ENCODE measurements around the gene ASB16. TPM values are rescaled to one million over a fixed set of nuclear protein-coding genes. Genes with fewer than 3 reads are reported as not detected.
A peak's percentile ranks its signal among the peaks of the same experiment; 100 is the strongest.

Gene ASB16
- total RNA-seq, 1 donor = not detected

- no peaks in the 10 kb centered on the region for H3K27me3 ChIP-seq (ENCODE audit: insufficient read depth, low read length)
- H3K9me3 ChIP-seq (ENCODE audit: low read depth, low read length) = no peaks in the 10 kb centered on the region
- no peak overlapping the region for H3K4me3 ChIP-seq (ENCODE audit: low read length)
- H3K4me1 ChIP-seq (ENCODE audit: insufficient read depth, low read length) = peaks cover 58% of the 10 kb centered on the region
Observed at GRCh38 chr17:44206825-44207155, 36.3 kb downstream of the ASB16 start.

DNA sequence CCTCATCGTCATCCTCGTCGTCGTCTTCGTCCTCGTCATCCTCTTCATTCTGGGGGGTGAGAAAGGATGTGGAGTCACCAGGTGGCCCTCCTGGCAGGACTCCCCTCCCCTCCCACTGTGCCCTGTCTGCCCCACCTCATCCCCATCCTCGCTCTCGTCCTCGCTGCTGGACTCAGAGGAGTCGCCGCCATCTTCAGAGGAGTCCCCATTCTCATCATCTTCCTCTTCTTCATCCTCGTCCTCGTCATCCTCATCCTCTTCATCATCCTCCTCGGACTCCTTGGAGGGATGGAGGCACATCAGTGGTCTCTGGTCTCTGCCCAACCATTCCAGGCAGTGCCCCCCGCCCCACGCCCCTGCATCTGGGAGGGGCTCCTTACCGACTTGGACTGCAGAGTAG, 36.8 kb downstream of the ASB16 start:
- H3K27me3 ChIP-seq (ENCODE audit: insufficient read depth, low read length) = no peaks in the 10 kb centered on the region
- no peaks in the 10 kb centered on the region for H3K9me3 ChIP-seq (ENCODE audit: low read depth, low read length)
- H3K4me1 ChIP-seq (ENCODE audit: insufficient read depth, low read length) = peaks cover 58% of the 10 kb centered on the region
- no peak overlapping the region for H3K4me3 ChIP-seq (ENCODE audit: low read length)

GRCh38 chr17:44207743-44208142, 37.2 kb downstream of the ASB16 start:
- no peak overlapping the region for H3K4me3 ChIP-seq (ENCODE audit: low read length)
- no peaks in the 10 kb centered on the region for H3K27me3 ChIP-seq (ENCODE audit: insufficient read depth, low read length)
- peaks cover 56% of the 10 kb centered on the region for H3K4me1 ChIP-seq (ENCODE audit: insufficient read depth, low read length)
- H3K9me3 ChIP-seq (ENCODE audit: low read depth, low read length) = no peaks in the 10 kb centered on the region

- H3K4me3 ChIP-seq (ENCODE audit: low read length) = no peak overlapping the region
- H3K9me3 ChIP-seq (ENCODE audit: low read depth, low read length) = no peaks in the 10 kb centered on the region
- peaks cover 50% of the 10 kb centered on the region for H3K4me1 ChIP-seq (ENCODE audit: insufficient read depth, low read length)
- no peaks in the 10 kb centered on the region for H3K27me3 ChIP-seq (ENCODE audit: insufficient read depth, low read length)
Observed at GRCh38 chr17:44209786-44210341, 39.4 kb downstream of the ASB16 start.

DNA sequence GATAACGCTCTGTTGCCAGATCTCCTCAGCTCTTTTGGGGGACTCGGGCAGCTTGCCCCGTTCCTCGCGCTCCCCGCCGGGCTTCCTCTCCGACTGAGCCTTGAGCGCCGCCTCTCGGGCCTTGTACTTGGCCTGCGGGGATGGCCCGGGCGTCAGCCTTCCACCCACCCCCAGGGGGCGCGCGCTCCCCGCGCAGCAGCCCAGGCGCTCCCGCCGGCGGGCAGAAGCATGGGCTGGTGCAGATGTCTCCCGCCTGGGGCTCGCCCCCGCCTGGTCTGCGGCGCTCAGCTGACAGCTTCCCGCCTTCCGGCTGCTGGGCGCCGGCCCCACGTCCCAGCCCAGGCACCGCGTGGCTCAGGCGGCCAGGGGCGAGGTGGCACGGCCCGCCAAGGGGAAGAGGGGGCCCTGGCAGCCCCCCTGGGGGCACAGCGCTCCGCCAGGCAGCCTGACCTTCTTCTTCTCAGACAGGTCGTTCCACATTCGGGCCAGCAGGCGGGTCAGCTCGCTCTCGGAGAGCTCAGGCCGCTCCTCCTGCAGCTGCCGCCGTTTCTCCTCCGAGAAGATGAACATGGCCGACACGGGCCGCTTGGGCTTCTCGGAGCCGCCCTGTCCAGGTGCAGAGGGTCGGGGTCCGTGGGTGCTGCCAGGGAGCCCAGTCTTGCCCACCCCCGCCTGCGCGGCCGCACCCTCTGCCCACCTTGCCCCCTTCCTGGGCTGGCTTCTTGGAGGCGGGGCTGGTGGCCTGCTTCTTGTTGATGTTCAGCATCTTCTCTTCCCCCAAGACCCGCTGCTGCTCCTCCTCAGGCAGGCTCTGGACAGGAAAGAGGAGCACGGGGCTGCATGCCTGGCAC, 40.1 kb downstream of the ASB16 start:
- H3K4me3 ChIP-seq (ENCODE audit: low read length) = no peak overlapping the region
- peaks cover 54% of the 10 kb centered on the region for H3K4me1 ChIP-seq (ENCODE audit: insufficient read depth, low read length)
- no peaks in the 10 kb centered on the region for H3K27me3 ChIP-seq (ENCODE audit: insufficient read depth, low read length)
- no peaks in the 10 kb centered on the region for H3K9me3 ChIP-seq (ENCODE audit: low read depth, low read length)

- Histone ChIP-seq H3K4me1 (ENCODE audit: insufficient read depth, low read length) (peaks cover 64% of the 10 kb centered on the region), H3K4me3 (ENCODE audit: low read length) (no peak overlapping the region), H3K27me3 (ENCODE audit: insufficient read depth, low read length) (no peaks in the 10 kb centered on the region), H3K9me3 (ENCODE audit: low read depth, low read length) (no peaks in the 10 kb centered on the region)
Observed at GRCh38 chr17:44211281-44212265, 41.1 kb downstream of the ASB16 start.

GRCh38 chr17:44212507-44213402, 42.3 kb downstream of the ASB16 start:
- no peaks in the 10 kb centered on the region for H3K27me3 ChIP-seq (ENCODE audit: insufficient read depth, low read length)
- no peak overlapping the region for H3K4me3 ChIP-seq (ENCODE audit: low read length)
- no peaks in the 10 kb centered on the region for H3K9me3 ChIP-seq (ENCODE audit: low read depth, low read length)
- H3K4me1 ChIP-seq (ENCODE audit: insufficient read depth, low read length) = peaks cover 76% of the 10 kb centered on the region

DNA sequence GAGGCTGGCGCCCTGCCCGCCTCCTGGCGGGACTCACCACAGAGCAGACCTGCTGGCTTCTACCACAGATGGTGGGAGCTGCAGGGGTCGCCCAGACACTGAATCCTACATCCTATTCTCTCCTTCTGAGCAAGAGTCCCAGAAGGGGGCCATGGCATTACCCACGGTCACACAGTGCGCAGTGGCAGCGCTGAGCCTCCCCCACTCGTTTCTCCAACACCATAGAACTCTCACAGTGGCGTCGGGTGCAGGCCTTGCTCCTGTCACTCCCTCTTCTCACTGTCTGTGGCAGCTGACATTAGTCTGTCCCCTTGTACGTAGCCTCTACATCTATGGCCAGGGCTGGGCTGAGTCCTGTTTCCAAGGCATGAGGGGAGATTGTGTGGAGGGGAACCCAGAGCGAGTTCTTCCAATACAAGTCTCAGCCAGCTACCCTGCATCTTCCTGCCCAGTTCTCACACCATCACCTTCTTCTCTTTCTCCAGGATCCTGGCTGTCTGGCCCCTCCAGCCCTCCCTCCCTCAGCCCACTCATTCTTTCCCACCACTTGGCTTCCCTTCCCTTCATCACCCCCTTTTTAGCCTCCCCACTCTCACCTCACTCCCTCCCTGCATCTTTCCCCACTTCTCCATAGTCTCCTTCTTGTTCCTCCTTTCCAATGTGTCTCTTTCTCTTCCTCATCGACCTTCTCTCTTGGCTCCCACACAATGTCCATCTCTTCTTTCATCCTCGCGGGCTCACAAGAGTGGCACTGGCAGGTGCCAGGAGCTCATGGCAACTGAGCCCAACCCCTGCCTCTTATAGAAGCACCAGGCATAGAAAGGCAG, 43.1 kb downstream of the ASB16 start:
- H3K4me3 ChIP-seq (ENCODE audit: low read length) = no peak overlapping the region
- no peaks in the 10 kb centered on the region for H3K9me3 ChIP-seq (ENCODE audit: low read depth, low read length)
- H3K27me3 ChIP-seq (ENCODE audit: insufficient read depth, low read length) = no peaks in the 10 kb centered on the region
- peaks cover 75% of the 10 kb centered on the region for H3K4me1 ChIP-seq (ENCODE audit: insufficient read depth, low read length)

DNA sequence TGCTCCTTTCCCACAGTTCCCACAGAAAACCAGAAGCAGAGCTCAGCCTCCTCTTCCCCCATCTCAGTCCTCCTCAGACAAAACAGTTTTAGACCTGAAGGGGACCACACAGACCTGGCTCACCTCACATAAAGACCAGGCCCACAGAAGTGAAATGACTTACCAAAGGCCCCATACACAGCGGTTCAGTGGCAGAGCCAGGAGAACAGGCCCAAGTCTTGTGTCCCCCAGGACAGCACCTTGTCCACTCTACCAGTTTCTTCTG, 43.7 kb downstream of the ASB16 start:
- H3K4me1 ChIP-seq (ENCODE audit: insufficient read depth, low read length) = peaks cover 70% of the 10 kb centered on the region
- no peaks in the 10 kb centered on the region for H3K9me3 ChIP-seq (ENCODE audit: low read depth, low read length)
- H3K4me3 ChIP-seq (ENCODE audit: low read length) = no peak overlapping the region
- H3K27me3 ChIP-seq (ENCODE audit: insufficient read depth, low read length) = no peaks in the 10 kb centered on the region

GRCh38 chr17:44214896-44215295, 44.4 kb downstream of the ASB16 start:
- Histone ChIP-seq H3K9me3 (ENCODE audit: low read depth, low read length) (no peaks in the 10 kb centered on the region), H3K4me1 (ENCODE audit: insufficient read depth, low read length) (peaks cover 62% of the 10 kb centered on the region), H3K4me3 (ENCODE audit: low read length) (no peak overlapping the region), H3K27me3 (ENCODE audit: insufficient read depth, low read length) (no peaks in the 10 kb centered on the region)

GRCh38 chr17:44216173-44216572, 45.7 kb downstream of the ASB16 start:
- Histone ChIP-seq H3K4me1 (ENCODE audit: insufficient read depth, low read length) (peaks cover 50% of the 10 kb centered on the region), H3K4me3 (ENCODE audit: low read length) (no peak overlapping the region), H3K9me3 (ENCODE audit: low read depth, low read length) (no peaks in the 10 kb centered on the region), H3K27me3 (ENCODE audit: insufficient read depth, low read length) (no peaks in the 10 kb centered on the region)

GRCh38 chr17:44216694-44217093, 46.2 kb downstream of the ASB16 start:
- H3K4me1 ChIP-seq (ENCODE audit: insufficient read depth, low read length) = peaks cover 50% of the 10 kb centered on the region
- no peak overlapping the region for H3K4me3 ChIP-seq (ENCODE audit: low read length)
- no peaks in the 10 kb centered on the region for H3K27me3 ChIP-seq (ENCODE audit: insufficient read depth, low read length)
- H3K9me3 ChIP-seq (ENCODE audit: low read depth, low read length) = no peaks in the 10 kb centered on the region

- H3K4me1 ChIP-seq (ENCODE audit: insufficient read depth, low read length) = peaks cover 60% of the 10 kb centered on the region
- peak overlapping the region; percentile 71 for H3K4me3 ChIP-seq (ENCODE audit: low read length)
- H3K27me3 ChIP-seq (ENCODE audit: insufficient read depth, low read length) = no peaks in the 10 kb centered on the region
- no peaks in the 10 kb centered on the region for H3K9me3 ChIP-seq (ENCODE audit: low read depth, low read length)
Observed at GRCh38 chr17:44217738-44218343, 47.3 kb downstream of the ASB16 start.
